ENCODE data around the gene SMARCC1.

The SMARCC1 gene

GRCh38 chr3:47568901-47569300, 212.8 kb downstream of the SMARCC1 start:
- no peak for TF ChIP-seq CTCF (IDR thresholded peaks at IDR 0.05; ENCODE audit: extremely low read depth, missing control alignments)
- DNase-seq (ENCODE audit: low spot score): no peak

GRCh38 chr3:47567149-47567548, 214.5 kb downstream of the SMARCC1 start:
- DNase-seq (ENCODE audit: low spot score): no peak
- no peak for TF ChIP-seq CTCF (IDR thresholded peaks at IDR 0.05; ENCODE audit: extremely low read depth, missing control alignments)

GRCh38 chr3:47566667-47567066, 215.0 kb downstream of the SMARCC1 start:
- no peak for TF ChIP-seq CTCF (IDR thresholded peaks at IDR 0.05; ENCODE audit: extremely low read depth, missing control alignments)
- DNase-seq (ENCODE audit: low spot score): no peak

GRCh38 chr3:47565734-47566550, 215.8 kb downstream of the SMARCC1 start:
- DNase-seq (ENCODE audit: low spot score): no peak
- TF ChIP-seq CTCF (IDR thresholded peaks at IDR 0.05; ENCODE audit: extremely low read depth, missing control alignments): no peak

GRCh38 chr3:47556351-47556750, 225.3 kb downstream of the SMARCC1 start:
- TF ChIP-seq CTCF (IDR thresholded peaks at IDR 0.05; ENCODE audit: extremely low read depth, missing control alignments): no peak
- DNase-seq (ENCODE audit: low spot score): no peak

GRCh38 chr3:47554335-47554734, 227.4 kb downstream of the SMARCC1 start:
- TF ChIP-seq CTCF (IDR thresholded peaks at IDR 0.05; ENCODE audit: extremely low read depth, missing control alignments): no peak
- no peak for DNase-seq (ENCODE audit: low spot score)

- no peak for TF ChIP-seq CTCF (IDR thresholded peaks at IDR 0.05; ENCODE audit: extremely low read depth, missing control alignments)
- DNase-seq (ENCODE audit: low spot score): no peak
Observed at GRCh38 chr3:47553407-47553806, 228.3 kb downstream of the SMARCC1 start.

Measured in GM20000 (cell line).